ENCODE results near the gene MUTYH. TPM values are rescaled to one million over a fixed set of nuclear protein-coding genes. Genes with fewer than 3 reads are reported as not detected.
A peak's percentile ranks its signal among the peaks of the same experiment; 100 is the strongest.

The MUTYH gene
- total RNA-seq, 1 experiment from 2014 or later = 65.7 TPM

- no peak for TF ChIP-seq RORB (CRISPR knock-in tag; IDR thresholded peaks at IDR 0.05)
- peak; percentile 67 for TF ChIP-seq MYBL2 (CRISPR knock-in tag; IDR thresholded peaks at IDR 0.05)
- no peak for TF ChIP-seq ZMAT4 (CRISPR knock-in tag; IDR thresholded peaks at IDR 0.05)
- peak; percentile 89 for TF ChIP-seq HMGXB4 (CRISPR knock-in tag; IDR thresholded peaks at IDR 0.05)
- peak; percentile 77 for TF ChIP-seq FOXP4 (CRISPR knock-in tag; IDR thresholded peaks at IDR 0.05)
- no peak for TF ChIP-seq ZNF671 (CRISPR knock-in tag; IDR thresholded peaks at IDR 0.05)
- no peak for TF ChIP-seq CREB1 (CRISPR knock-in tag; IDR thresholded peaks at IDR 0.05)
- peak; percentile 50; the same call in 1 of the 2 replicates for TF ChIP-seq ZNF317 (CRISPR knock-in tag; IDR thresholded peaks at IDR 0.05; ENCODE audit: borderline replicate concordance, low read depth)
- TF ChIP-seq FOXP1 (CRISPR knock-in tag; IDR thresholded peaks at IDR 0.05; ENCODE audit: borderline replicate concordance) = peak; percentile 35; the same call in 1 of the 2 replicates
- TF ChIP-seq CBFB (CRISPR knock-in tag; IDR thresholded peaks at IDR 0.05; ENCODE audit: low read depth) = peak; percentile 74; the same call in 1 of the 2 replicates
- TF ChIP-seq OVOL2 (CRISPR knock-in tag; IDR thresholded peaks at IDR 0.05; ENCODE audit: borderline replicate concordance) = no peak
- no peak for TF ChIP-seq NFYB (CRISPR knock-in tag; conservative IDR thresholded peaks at IDR 0.05; ENCODE audit: low read depth)
- no peak for TF ChIP-seq CTCF (IDR thresholded peaks at IDR 0.05)
- TF ChIP-seq MAX (CRISPR knock-in tag; IDR thresholded peaks at IDR 0.05) = peak; percentile 96
- TF ChIP-seq TEAD1 (CRISPR knock-in tag; IDR thresholded peaks at IDR 0.05) = peak; percentile 48
Observed at GRCh38 chr1:45326627-45327623, 13.3 kb downstream of the MUTYH start, which contains the start of gene HPDL (continued).

- ChIA-PET CTCF (interaction anchor here (0.6 to 4.4 kb wide), 6 partner anchors 14 to 311 kb away, joined by 4 to 32 read pairs (median 6); partner anchors contain the start of genes MUTYH and TOE1), POLR2A (interaction anchor here (0.6 to 4.4 kb wide), 10 partner anchors 9 to 315 kb away, joined by 3 to 54 read pairs (median 6); partner anchors contain the start of genes CCDC163, HECTD3, MMACHC and MUTYH)
- H3K27me3 Mint-ChIP-seq (ENCODE audit: low read depth) = no peaks in the 10 kb centered on the region; the same call in 1 of the 2 replicates
- peaks cover 56% of the 10 kb centered on the region for H3K4me1 Mint-ChIP-seq
- ATAC-seq (no peak), DNase-seq (ENCODE audit: low spot score) (no peak)
- H3K27ac Mint-ChIP-seq = peak overlapping the region; percentile 1; the same call in 1 of the 2 replicates
- TF ChIP-seq MAX (CRISPR knock-in tag; IDR thresholded peaks at IDR 0.05) (no peak), ZNF396 (CRISPR knock-in tag; IDR thresholded peaks at IDR 0.05; ENCODE audit: borderline replicate concordance) (no peak), CREB1 (CRISPR knock-in tag; IDR thresholded peaks at IDR 0.05) (no peak), NFE2L1 (CRISPR knock-in tag; IDR thresholded peaks at IDR 0.05) (no peak), OVOL2 (CRISPR knock-in tag; IDR thresholded peaks at IDR 0.05; ENCODE audit: borderline replicate concordance) (no peak), MYBL2 (CRISPR knock-in tag; IDR thresholded peaks at IDR 0.05) (no peak), ERG (CRISPR knock-in tag; IDR thresholded peaks at IDR 0.05) (no peak), ZNF281 (CRISPR knock-in tag; IDR thresholded peaks at IDR 0.05) (no peak)
- peaks cover 9% of the 10 kb centered on the region for H3K9me3 Mint-ChIP-seq
- H3K36me3 Mint-ChIP-seq = peaks cover 21% of the 10 kb centered on the region
- peak overlapping the region; percentile 70 for H3K4me3 Mint-ChIP-seq
Observed at GRCh38 chr1:45325851-45326506, 14.3 kb downstream of the MUTYH start.

All from WTC11 (cell line).